Tibial artery (tissue), 4 donors: ENCODE measurements around the gene ZNF609.

Source experiments
- DNase-seq, 2 donors: peaks; one replicate each; pipeline ENCODE4 v3.0.0-alpha.2; 2019
- H3K27ac ChIP-seq, 2 donors: fragments of 200-600 bp; sonication (generic) in 1 of 2; 1 replicate in 1 of 2; 2 replicates in 1 of 2; pipeline ENCODE4 v1.5.1; 2018 to 2019; ENCODE audit warnings: mild to moderate bottlenecking in 1 of 2
- H3K27me3 ChIP-seq, 2 donors: fragments of 200-600 bp; sonication (generic) in 1 of 2; one replicate each; pipeline versions ENCODE4 v1.5.1 to v1.6.0; 2016 to 2019
- H3K36me3 ChIP-seq, 3 donors: fragments of 200-600 bp; sonication (generic) in 2 of 3; one replicate each; pipeline ENCODE4 v1.5.1; 2016 to 2019; ENCODE audit warnings: mild to moderate bottlenecking in 2 of 3
- H3K4me1 ChIP-seq, 4 donors: fragments of 200-600 bp; sonication (generic) in 2 of 4; 1 replicate in 3 of 4; 2 replicates in 1 of 4; pipeline ENCODE4 v1.5.1; 2016 to 2019
- H3K4me3 ChIP-seq, 2 donors: fragments of 200-600 bp; sonication (generic) in 1 of 2; 1 replicate in 1 of 2; 2 replicates in 1 of 2; pipeline ENCODE4 v1.5.1; 2018 to 2019; ENCODE audit warnings: mild to moderate bottlenecking in 2 of 2
- H3K9me3 ChIP-seq, 3 donors: fragments of 200-600 bp; sonication (generic) in 1 of 3; one replicate each; pipeline ENCODE4 v1.5.1; 2016 to 2019
- CTCF ChIP-seq, 2 experiments: fragments of 200-600 bp in 1 of 2; fragments of 450-650 bp in 1 of 2; IDR thresholded peaks; one replicate each; pipeline ENCODE4 v1.5.1; 2017 to 2019; ENCODE audit warnings: antibody characterized with exemption in 2 of 2, mild to moderate bottlenecking in 1 of 2, moderate library complexity in 1 of 2
- intact Hi-C: fragments of 100-400 bp; cut with DNase I; formaldehyde crosslinking; loops from one replicate; pipeline ENCODE4 v1.15.0; 2023; ENCODE audit warnings: low total_unique reads

ZNF609 gene

GRCh38 chr15:64574301-64575017, 114.1 kb downstream of the ZNF609 start:
- Histone ChIP-seq H3K27me3 (no peaks in the 10 kb centered on the region), H3K27ac (no peak overlapping the region), H3K9me3 (no peaks in the 10 kb centered on the region), H3K4me3 (no peak overlapping the region), H3K36me3 (no peaks in the 10 kb centered on the region), H3K4me1 (peaks cover 0 to 12% (median under 1%) of the 10 kb centered on the region in 4 donors)
- no peak for DNase-seq
- TF ChIP-seq CTCF (IDR thresholded peaks at IDR 0.05), result no peak
- intact Hi-C loops, result no loop called here

DNA sequence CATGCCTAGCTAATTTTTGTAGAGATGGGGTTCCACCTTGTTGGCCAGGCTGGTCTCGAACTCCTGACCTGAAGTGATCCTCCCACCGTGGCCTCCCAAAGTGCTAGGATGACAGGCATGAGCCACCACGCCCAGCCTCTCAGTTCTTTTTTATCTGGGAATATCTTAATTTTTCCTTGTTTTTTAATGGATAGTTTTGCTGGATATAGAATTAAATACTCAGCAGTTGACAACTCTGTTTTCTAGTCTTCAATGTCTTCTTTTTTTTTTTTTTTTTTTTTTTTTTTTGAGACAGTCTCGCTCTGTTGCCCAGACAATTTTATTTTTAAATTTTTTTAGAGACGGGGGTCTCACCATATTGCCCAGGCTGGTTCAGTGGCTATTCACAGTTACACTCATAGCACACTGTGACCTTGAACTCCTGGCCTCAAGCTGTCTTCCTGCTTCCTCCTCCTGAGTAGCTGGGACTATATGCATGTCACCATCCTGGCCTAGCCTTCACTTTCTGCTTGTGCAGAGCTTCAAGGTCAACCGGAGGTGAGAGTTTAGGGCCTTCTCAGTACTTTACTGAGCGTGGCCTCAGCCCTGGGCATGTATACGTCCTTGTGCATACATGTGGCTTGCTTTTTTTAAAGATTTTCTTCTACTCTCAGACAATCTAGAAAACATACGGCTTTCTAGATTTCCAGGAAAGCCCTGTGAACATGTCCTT, 120.5 kb downstream of the ZNF609 start:
- Histone ChIP-seq H3K4me1 (no peaks in the 10 kb centered on the region), H3K27me3 (no peaks in the 10 kb centered on the region), H3K4me3 (no peak overlapping the region), H3K9me3 (peaks cover 0 to 13% (median 0%) of the 10 kb centered on the region in 3 donors), H3K27ac (no peak overlapping the region), H3K36me3 (peaks cover 0 to 12% (median 0%) of the 10 kb centered on the region in 3 donors)
- intact Hi-C loops, result no loop called here
- no peak for DNase-seq
- TF ChIP-seq CTCF (IDR thresholded peaks at IDR 0.05), result no peak

- Histone ChIP-seq H3K4me1 (no peaks in the 10 kb centered on the region), H3K27ac (no peak overlapping the region), H3K9me3 (peaks cover 0 to 13% (median 0%) of the 10 kb centered on the region in 3 donors), H3K4me3 (no peak overlapping the region), H3K27me3 (no peaks in the 10 kb centered on the region), H3K36me3 (peaks cover 0 to 12% (median 0%) of the 10 kb centered on the region in 3 donors)
- no peak for TF ChIP-seq CTCF (IDR thresholded peaks at IDR 0.05)
- DNase-seq, result no peak
- intact Hi-C loops, result no loop called here
Measured at GRCh38 chr15:64581408-64581761, 121.0 kb downstream of the ZNF609 start.

- H3K36me3 ChIP-seq, result peaks cover 0 to 12% (median 0%) of the 10 kb centered on the region in 3 donors
- no peaks in the 10 kb centered on the region for H3K27me3 ChIP-seq
- no peak for DNase-seq
- intact Hi-C loops, result no loop called here
- no peaks in the 10 kb centered on the region for H3K4me1 ChIP-seq
- no peak overlapping the region for H3K4me3 ChIP-seq
- peaks cover 0 to 13% (median 0%) of the 10 kb centered on the region in 3 donors for H3K9me3 ChIP-seq
- no peak overlapping the region for H3K27ac ChIP-seq
- no peak for TF ChIP-seq CTCF (IDR thresholded peaks at IDR 0.05)
Measured at GRCh38 chr15:64582202-64582601, 121.8 kb downstream of the ZNF609 start.

GRCh38 chr15:64583519-64583918, 123.1 kb downstream of the ZNF609 start:
- Histone ChIP-seq H3K4me1 (no peaks in the 10 kb centered on the region), H3K9me3 (peaks cover 0 to 13% (median 0%) of the 10 kb centered on the region in 3 donors), H3K27me3 (no peaks in the 10 kb centered on the region), H3K4me3 (no peak overlapping the region), H3K36me3 (peaks cover 0 to 12% (median 0%) of the 10 kb centered on the region in 3 donors), H3K27ac (no peak overlapping the region)
- TF ChIP-seq CTCF (IDR thresholded peaks at IDR 0.05), result no peak
- intact Hi-C loops, result no loop called here
- no peak for DNase-seq
